ENCODE results near the gene PAQR5. TPM values are rescaled to one million over a fixed set of nuclear protein-coding genes. Genes with fewer than 3 reads are reported as not detected.
"Not testable (repeated sequence)": the region's sequence is repeated elsewhere in the genome, so short reads cannot be mapped to it uniquely, and the experiment has no call there.

PAQR5 gene
- total RNA-seq, 1 donor from 2014 or later, result 1.5 TPM

DNA sequence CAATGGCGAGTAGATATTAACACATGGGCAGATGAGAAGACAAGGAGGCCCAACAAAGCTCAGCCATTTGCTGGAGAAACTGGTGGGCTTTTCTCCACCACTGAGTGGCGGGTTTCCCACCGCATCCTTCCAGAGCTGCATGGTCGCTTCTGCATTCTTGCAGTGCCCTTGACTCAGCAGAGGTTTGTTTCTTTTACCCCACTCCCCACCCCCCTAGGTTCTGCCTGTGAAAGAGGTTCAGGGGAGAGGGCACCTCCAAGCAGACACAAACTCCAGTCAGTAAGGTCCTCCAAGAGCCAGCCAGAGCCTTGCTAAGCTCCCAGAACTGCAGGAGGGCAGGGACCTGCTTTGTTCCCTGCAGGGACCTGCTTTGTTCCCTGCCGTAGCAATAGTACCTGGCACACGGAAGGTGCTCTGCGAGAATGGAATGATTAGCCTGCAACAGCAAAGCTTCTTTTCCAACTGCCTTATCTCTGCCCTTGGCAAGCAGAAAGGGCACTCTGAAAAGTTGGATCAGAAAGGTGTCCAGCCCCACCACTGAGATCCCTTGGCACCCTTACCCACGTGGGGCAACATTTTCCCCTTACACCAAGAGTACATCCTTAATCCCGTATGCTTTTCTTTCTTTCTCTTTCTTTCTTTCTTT, 1.4 kb downstream of the PAQR5 start:
- no peak overlapping the region for H3K4me3 Mint-ChIP-seq (ENCODE audit: unreplicated experiment)
- no peaks in the 10 kb centered on the region for H3K36me3 Mint-ChIP-seq (ENCODE audit: unreplicated experiment)
- no peak overlapping the region for H3K27ac Mint-ChIP-seq (ENCODE audit: unreplicated experiment)
- TF ChIP-seq CTCF (IDR thresholded peaks at IDR 0.05), result no peak
- H3K4me1 Mint-ChIP-seq (ENCODE audit: unreplicated experiment), result peaks cover 19% of the 10 kb centered on the region
- H3K27me3 Mint-ChIP-seq (ENCODE audit: unreplicated experiment), result peaks cover 5% of the 10 kb centered on the region
- H3K9me3 Mint-ChIP-seq (ENCODE audit: unreplicated experiment), result no peaks in the 10 kb centered on the region
- no peak for DNase-seq (ENCODE audit: extremely low spot score, unreplicated experiment)

- peaks cover 29% of the 10 kb centered on the region for H3K4me1 Mint-ChIP-seq (ENCODE audit: unreplicated experiment)
- not testable (repeated sequence) for DNase-seq (ENCODE audit: extremely low spot score, unreplicated experiment); H3K9me3 Mint-ChIP-seq (ENCODE audit: unreplicated experiment); H3K27ac Mint-ChIP-seq (ENCODE audit: unreplicated experiment); H3K4me3 Mint-ChIP-seq (ENCODE audit: unreplicated experiment); H3K36me3 Mint-ChIP-seq (ENCODE audit: unreplicated experiment); H3K27me3 Mint-ChIP-seq (ENCODE audit: unreplicated experiment)
Measured at GRCh38 chr15:69301101-69301500, 2.4 kb downstream of the PAQR5 start.

DNA sequence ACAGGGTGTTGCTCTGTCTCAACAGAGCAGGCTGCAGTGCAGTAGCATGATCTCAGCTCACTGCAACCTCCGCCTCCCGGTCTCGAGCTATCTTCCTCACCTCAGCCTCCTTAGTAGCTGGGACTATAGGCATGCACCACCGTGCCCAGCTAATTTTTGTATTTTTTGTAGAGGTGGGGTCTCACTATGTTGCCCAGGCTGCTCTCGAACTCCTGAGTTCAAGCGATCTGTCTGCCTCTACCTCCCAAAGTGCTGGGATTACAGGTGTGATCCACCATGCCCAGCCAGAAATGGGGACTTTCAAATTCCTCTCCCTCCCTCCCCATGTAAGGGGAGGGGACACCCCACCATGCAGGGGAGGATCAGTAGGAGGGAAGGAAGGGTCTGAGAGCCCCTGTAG, 3.4 kb downstream of the PAQR5 start:
- not testable (repeated sequence) for H3K9me3 Mint-ChIP-seq (ENCODE audit: unreplicated experiment); H3K27me3 Mint-ChIP-seq (ENCODE audit: unreplicated experiment); H3K27ac Mint-ChIP-seq (ENCODE audit: unreplicated experiment); DNase-seq (ENCODE audit: extremely low spot score, unreplicated experiment); H3K36me3 Mint-ChIP-seq (ENCODE audit: unreplicated experiment); H3K4me3 Mint-ChIP-seq (ENCODE audit: unreplicated experiment)
- peaks cover 32% of the 10 kb centered on the region for H3K4me1 Mint-ChIP-seq (ENCODE audit: unreplicated experiment)

DNA sequence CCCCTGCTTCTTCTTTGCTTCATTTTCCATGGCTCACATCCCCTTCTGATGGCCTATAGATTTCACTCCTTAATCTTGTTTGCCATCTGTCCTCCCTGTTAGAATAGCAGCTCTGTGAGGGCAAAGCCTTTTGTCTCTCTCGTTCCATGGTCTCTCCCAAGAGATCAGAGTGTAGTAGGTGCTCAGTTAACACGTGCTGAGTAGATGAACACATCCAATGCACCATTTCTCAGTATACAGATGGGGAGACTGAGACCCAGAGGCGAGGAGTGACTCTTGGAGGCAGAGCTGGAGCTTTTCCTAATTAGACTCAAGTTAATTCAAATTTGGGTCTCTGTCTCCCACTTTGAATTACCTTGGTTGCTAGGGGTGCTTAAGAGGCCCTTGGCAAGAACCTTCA, 4.2 kb downstream of the PAQR5 start:
- Mint-ChIP-seq H3K27ac (ENCODE audit: unreplicated experiment) (no peak overlapping the region), H3K9me3 (ENCODE audit: unreplicated experiment) (no peaks in the 10 kb centered on the region), H3K4me1 (ENCODE audit: unreplicated experiment) (peaks cover 32% of the 10 kb centered on the region), H3K27me3 (ENCODE audit: unreplicated experiment) (no peaks in the 10 kb centered on the region), H3K4me3 (ENCODE audit: unreplicated experiment) (no peak overlapping the region), H3K36me3 (ENCODE audit: unreplicated experiment) (no peaks in the 10 kb centered on the region)
- DNase-seq (ENCODE audit: extremely low spot score, unreplicated experiment), result no peak
- TF ChIP-seq CTCF (IDR thresholded peaks at IDR 0.05), result no peak

GRCh38 chr15:69303337-69304181, 4.8 kb downstream of the PAQR5 start:
- Mint-ChIP-seq H3K4me3 (ENCODE audit: unreplicated experiment) (no peak overlapping the region), H3K9me3 (ENCODE audit: unreplicated experiment) (no peaks in the 10 kb centered on the region), H3K27ac (ENCODE audit: unreplicated experiment) (peak overlapping the region; percentile 56), H3K27me3 (ENCODE audit: unreplicated experiment) (no peaks in the 10 kb centered on the region), H3K4me1 (ENCODE audit: unreplicated experiment) (peaks cover 32% of the 10 kb centered on the region), H3K36me3 (ENCODE audit: unreplicated experiment) (no peaks in the 10 kb centered on the region)
- no peak for DNase-seq (ENCODE audit: extremely low spot score, unreplicated experiment)
- TF ChIP-seq CTCF (IDR thresholded peaks at IDR 0.05), result peak; percentile 16

- DNase-seq (ENCODE audit: extremely low spot score, unreplicated experiment), result no peak
- Mint-ChIP-seq H3K9me3 (ENCODE audit: unreplicated experiment) (no peaks in the 10 kb centered on the region), H3K27ac (ENCODE audit: unreplicated experiment) (peak overlapping the region; percentile 56), H3K27me3 (ENCODE audit: unreplicated experiment) (no peaks in the 10 kb centered on the region), H3K4me3 (ENCODE audit: unreplicated experiment) (no peak overlapping the region), H3K36me3 (ENCODE audit: unreplicated experiment) (no peaks in the 10 kb centered on the region), H3K4me1 (ENCODE audit: unreplicated experiment) (peaks cover 32% of the 10 kb centered on the region)
- no peak for TF ChIP-seq CTCF (IDR thresholded peaks at IDR 0.05)
Measured at GRCh38 chr15:69304182-69304545, 5.5 kb downstream of the PAQR5 start.
